Ovary (tissue), 9 donors: ENCODE data around the gene NAALADL2. TPM values are rescaled to one million over a fixed set of nuclear protein-coding genes. Genes with fewer than 3 reads are reported as not detected.

Source experiments
- DNase-seq, 5 donors: peaks; one replicate each; pipeline ENCODE4 v3.0.0-alpha.2; 2019 to 2020
- H3K27ac ChIP-seq, 2 donors: fragments of 200-600 bp; one replicate each; pipeline versions ENCODE4 v1.5.1 to v1.8.0; 2019 to 2022
- H3K27me3 ChIP-seq: fragments of 200-600 bp; one replicate; pipeline ENCODE4 v1.8.0; 2022
- H3K36me3 ChIP-seq: fragments of 200-600 bp; sonication (generic); one replicate; pipeline ENCODE4 v1.5.1; 2019
- H3K4me1 ChIP-seq: one replicate; pipeline ENCODE4 v1.8.1; 2013; ENCODE audit warnings: mild to moderate bottlenecking, moderate library complexity; ENCODE audit not compliant: insufficient read depth
- H3K4me3 ChIP-seq: fragments of 200-600 bp; sonication (generic); one replicate; pipeline ENCODE4 v1.5.1; 2017
- H3K9me3 ChIP-seq, 2 donors: fragments of 200-600 bp in 1 of 2; sonication (generic) in 1 of 2; one replicate each; pipeline versions ENCODE4 v1.5.1 to v1.8.1; 2013 to 2019; ENCODE audit warnings: mild to moderate bottlenecking in 1 of 2, moderate library complexity in 1 of 2
- EP300 ChIP-seq: sonication (generic); formaldehyde crosslinking; IDR thresholded peaks from one replicate; pipeline ENCODE4 v1.6.1; 2017; ENCODE audit warnings: antibody characterized with exemption
- POLR2A ChIP-seq: fragments of 450-650 bp; IDR thresholded peaks from one replicate; pipeline ENCODE4 v1.6.1; 2017; ENCODE audit warnings: antibody characterized with exemption, mild to moderate bottlenecking, moderate library complexity
- WGBS, 3 donors: extraction: QIAGEN DNeasy Blood & Tissue Kit in 1 of 3; methylation state at CpG; one replicate each; pipeline versions ENCODE4 v1.1.5 to v1.1.7; 2013 to 2017; 5-methylcytosine and 5-hydroxymethylcytosine counted together
- intact Hi-C, 4 donors: fragments of 100-400 bp; cut with DNase I; formaldehyde crosslinking; loops; one replicate each; pipeline versions ENCODE4 v1.11.0 to v1.15.1; 2022 to 2023
- polyA plus RNA-seq, 2 donors: library from polyadenylated mRNA; stranded (reverse); fragments of 200-250 nt in 1 of 2; fragments of 350-450 nt in 1 of 2; fragmentation: Illumina TruSeq in 1 of 2; extraction: RNeasy Lipid Tissue Mini Kit (QIAGEN cat#74804) in 1 of 2; gene quantifications; one replicate each; pipeline ENCODE4 v1.2.3, GENCODE V29; 2013 to 2014
- total RNA-seq, 7 donors: library from RNA; depleted of rRNA in 2 of 7; stranded (reverse); fragments of >200 nt in 2 of 7; fragmentation: NEBNext Ultra II Directional in 3 of 7; extraction: Animal tissue kit (Norgen Biotek cat#: 25700) in 3 of 7; gene quantifications; one replicate each; pipeline versions ENCODE4 v1.1.0 to v1.2.4, GENCODE V29; 2016 to 2023
- TF ChIP-seq, protein P1 (sequence below), 3 donors: fragments of 450-650 bp in 2 of 3; fragments of 200-600 bp in 1 of 3; IDR thresholded peaks; one replicate each; pipeline versions ENCODE4 v1.5.1 to v1.8.0; 2016 to 2022; ENCODE audit warnings: antibody characterized with exemption in 3 of 3, mild to moderate bottlenecking in 1 of 3
- donor health status: DM: no; HTN: no; CAD: no; lungs with moderate emphysema.
- donor health status: DM: no; HTN: no; CAD: no.
- donor health status: Bipolar disorder and iron deficiency.
- donor health status: DM: yes; HTN: yes; CAD: no.
- donor health status: DM: no; HTN: no; CAD: no.
- donor health status: DM: yes; HTN: yes; CAD: no.

The NAALADL2 gene
- total and polyA plus RNA-seq, 9 donors = 2.3 to 29.3 (median 15.2) TPM

- Histone ChIP-seq H3K4me3 (no peak overlapping the region), H3K27me3 (no peaks in the 10 kb centered on the region), H3K9me3 (no peaks in the 10 kb centered on the region), H3K27ac (no peak overlapping the region), H3K36me3 (no peaks in the 10 kb centered on the region), H3K4me1 (no peaks in the 10 kb centered on the region)
- no peak for DNase-seq
- WGBS, 3 donors = 96 to 100% (median 96%) methylated on average over 1 of the region's 1 CpG
- no peak for TF ChIP-seq POLR2A
- TF ChIP-seq, protein P1, sequence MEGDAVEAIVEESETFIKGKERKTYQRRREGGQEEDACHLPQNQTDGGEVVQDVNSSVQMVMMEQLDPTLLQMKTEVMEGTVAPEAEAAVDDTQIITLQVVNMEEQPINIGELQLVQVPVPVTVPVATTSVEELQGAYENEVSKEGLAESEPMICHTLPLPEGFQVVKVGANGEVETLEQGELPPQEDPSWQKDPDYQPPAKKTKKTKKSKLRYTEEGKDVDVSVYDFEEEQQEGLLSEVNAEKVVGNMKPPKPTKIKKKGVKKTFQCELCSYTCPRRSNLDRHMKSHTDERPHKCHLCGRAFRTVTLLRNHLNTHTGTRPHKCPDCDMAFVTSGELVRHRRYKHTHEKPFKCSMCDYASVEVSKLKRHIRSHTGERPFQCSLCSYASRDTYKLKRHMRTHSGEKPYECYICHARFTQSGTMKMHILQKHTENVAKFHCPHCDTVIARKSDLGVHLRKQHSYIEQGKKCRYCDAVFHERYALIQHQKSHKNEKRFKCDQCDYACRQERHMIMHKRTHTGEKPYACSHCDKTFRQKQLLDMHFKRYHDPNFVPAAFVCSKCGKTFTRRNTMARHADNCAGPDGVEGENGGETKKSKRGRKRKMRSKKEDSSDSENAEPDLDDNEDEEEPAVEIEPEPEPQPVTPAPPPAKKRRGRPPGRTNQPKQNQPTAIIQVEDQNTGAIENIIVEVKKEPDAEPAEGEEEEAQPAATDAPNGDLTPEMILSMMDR (IDR thresholded peaks at IDR 0.05) = no peak
- no peak for TF ChIP-seq EP300
- intact Hi-C loops = no loop called here
Measured at GRCh38 chr3:175591375-175591774, 732.2 kb downstream of the NAALADL2 start.

- H3K27me3 ChIP-seq = no peaks in the 10 kb centered on the region
- no peak for DNase-seq
- H3K36me3 ChIP-seq = no peaks in the 10 kb centered on the region
- H3K9me3 ChIP-seq = no peaks in the 10 kb centered on the region
- no peak overlapping the region for H3K27ac ChIP-seq
- 85 to 96% (median 94%) methylated on average over 1 of the region's 1 CpG for WGBS, 3 donors
- no peaks in the 10 kb centered on the region for H3K4me1 ChIP-seq
- intact Hi-C loops = no loop called here
- TF ChIP-seq POLR2A = no peak
- TF ChIP-seq, protein P1 (IDR thresholded peaks at IDR 0.05) = no peak
- TF ChIP-seq EP300 = no peak
- no peak overlapping the region for H3K4me3 ChIP-seq
Measured at GRCh38 chr3:175593331-175593730, 734.2 kb downstream of the NAALADL2 start.

DNA sequence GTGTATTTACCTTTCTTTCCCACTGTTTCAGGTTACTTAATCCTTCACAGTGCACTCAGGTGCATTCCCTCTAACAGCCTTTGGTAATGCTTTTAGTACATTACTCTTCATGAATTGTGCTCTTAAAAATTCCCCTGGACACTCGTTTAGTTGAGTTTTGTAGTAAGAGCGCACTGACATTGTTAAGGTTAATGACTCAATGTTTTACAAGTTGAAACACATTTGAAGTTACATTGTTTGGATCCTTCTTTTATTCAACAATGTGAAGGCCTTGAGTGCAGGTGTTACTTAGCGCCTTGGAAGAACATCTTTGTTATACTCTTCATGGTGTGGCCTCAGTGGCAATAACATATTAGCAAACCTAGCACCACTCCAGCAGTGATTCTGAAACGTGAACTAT, 739.6 kb downstream of the NAALADL2 start:
- no peak overlapping the region for H3K27ac ChIP-seq
- no peaks in the 10 kb centered on the region for H3K36me3 ChIP-seq
- no peaks in the 10 kb centered on the region for H3K27me3 ChIP-seq
- TF ChIP-seq, protein P1 (IDR thresholded peaks at IDR 0.05) = no peak
- TF ChIP-seq POLR2A = no peak
- TF ChIP-seq EP300 = no peak
- WGBS, 3 donors = 88 to 92% (median 91%) methylated on average over 4 of the region's 4 CpGs
- no peak for DNase-seq
- H3K9me3 ChIP-seq = no peaks in the 10 kb centered on the region
- intact Hi-C loops = no loop called here
- no peak overlapping the region for H3K4me3 ChIP-seq
- H3K4me1 ChIP-seq = no peaks in the 10 kb centered on the region

DNA sequence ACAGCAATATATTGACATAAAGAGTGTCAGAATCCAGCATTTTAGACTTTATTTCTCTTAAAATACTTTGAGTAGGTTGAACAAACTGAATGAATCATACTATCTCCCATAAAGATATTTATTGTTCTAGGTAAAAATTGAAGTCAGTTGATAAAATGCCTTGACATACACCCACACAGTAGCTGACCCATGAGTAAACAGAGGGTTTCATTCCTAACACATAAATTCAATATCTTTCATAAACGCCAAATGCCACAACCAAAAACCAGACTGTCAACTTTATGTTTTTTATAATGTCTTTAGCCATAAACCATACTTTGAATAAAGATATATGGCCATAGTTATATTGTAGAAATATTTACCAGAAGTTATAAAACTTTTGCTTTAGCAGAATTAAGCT, 742.4 kb downstream of the NAALADL2 start:
- TF ChIP-seq, protein P1 (IDR thresholded peaks at IDR 0.05) = no peak
- TF ChIP-seq EP300 (no peak), POLR2A (no peak)
- no peak for DNase-seq
- H3K36me3 ChIP-seq = no peaks in the 10 kb centered on the region

DNA sequence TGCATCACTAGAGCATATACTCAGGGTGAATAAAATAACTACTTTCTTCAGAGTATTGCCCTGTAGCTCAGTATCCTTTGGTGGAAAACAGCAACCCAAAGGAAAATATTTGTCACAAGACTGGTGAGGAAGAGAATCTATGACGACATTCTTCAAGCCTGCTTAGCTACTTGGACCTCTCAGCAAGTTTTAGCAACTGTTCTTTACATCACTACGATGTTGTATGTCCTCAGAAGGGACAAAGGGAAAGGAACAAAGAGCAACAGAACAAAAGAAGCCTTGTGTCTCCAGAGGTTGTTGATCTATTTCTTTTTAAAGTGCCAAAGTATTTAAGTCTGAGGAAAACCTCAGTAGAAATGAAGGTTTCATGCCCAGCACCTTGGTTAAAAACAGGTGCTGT, 746.7 kb downstream of the NAALADL2 start:
- H3K4me3 ChIP-seq = no peak overlapping the region
- intact Hi-C loops = no loop called here

More for the DNA sequence above, 742.4 kb downstream of the NAALADL2 start:
- 44 to 64% (median 49%) methylated on average over 1 of the region's 1 CpG for WGBS, 3 donors
- Histone ChIP-seq H3K27me3 (no peaks in the 10 kb centered on the region), H3K4me1 (no peaks in the 10 kb centered on the region), H3K27ac (no peak overlapping the region), H3K4me3 (no peak overlapping the region), H3K9me3 (no peaks in the 10 kb centered on the region)
- intact Hi-C loops = no loop called here

More for the DNA sequence above, 746.7 kb downstream of the NAALADL2 start:
- H3K27me3 ChIP-seq = no peaks in the 10 kb centered on the region
- no peaks in the 10 kb centered on the region for H3K4me1 ChIP-seq
- 87 to 89% (median 88%) methylated on average over 2 of the region's 2 CpGs for WGBS, 3 donors
- TF ChIP-seq, protein P1 (IDR thresholded peaks at IDR 0.05) = no peak
- TF ChIP-seq EP300 = no peak
- TF ChIP-seq POLR2A = no peak
- H3K36me3 ChIP-seq = no peaks in the 10 kb centered on the region
- no peak for DNase-seq
- no peaks in the 10 kb centered on the region for H3K9me3 ChIP-seq
- no peak overlapping the region for H3K27ac ChIP-seq
